ENCODE data around the gene ASH1L. TPM values are rescaled to one million over a fixed set of nuclear protein-coding genes. Genes with fewer than 3 reads are reported as not detected.

ASH1L gene
- total and polyA plus RNA-seq, 2 experiments from 2014 or later = 23.6 to 24.7 TPM

DNA sequence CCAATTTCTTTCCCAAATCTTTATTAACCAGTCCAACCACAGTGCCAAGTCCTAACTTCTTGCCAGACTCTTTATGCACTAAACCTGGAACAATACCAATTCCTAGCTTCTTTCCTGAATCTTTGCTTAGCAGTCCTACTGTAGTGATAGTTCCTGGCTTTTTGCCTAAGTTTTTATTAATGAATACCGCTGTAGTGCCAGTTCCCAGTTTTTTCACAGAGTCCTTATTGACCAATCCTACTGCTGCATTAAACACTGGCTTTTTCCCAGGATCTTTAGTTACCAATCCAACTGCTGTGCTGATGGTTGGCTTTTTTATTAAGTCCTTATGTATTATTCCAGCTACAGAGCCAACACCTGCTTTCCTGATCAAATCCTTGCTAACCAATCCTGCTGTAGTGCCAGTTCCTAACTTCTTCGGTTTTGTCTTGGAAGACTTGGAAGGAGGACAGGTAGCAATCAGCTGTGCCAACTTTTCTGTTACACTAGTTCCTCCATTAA lies 80.8 kb downstream of the ASH1L start (continued):
- TF ChIP-seq ZNF462 (CRISPR knock-in tag; IDR thresholded peaks at IDR 0.05) (no peak), ZNF114 (CRISPR knock-in tag; IDR thresholded peaks at IDR 0.05) (no peak), ETS1 (IDR thresholded peaks at IDR 0.05) (no peak), CREB1 (CRISPR knock-in tag; IDR thresholded peaks at IDR 0.05; ENCODE audit: low read depth) (no peak), JUNB (IDR thresholded peaks at IDR 0.05; ENCODE audit: unreplicated experiment) (no peak), STAT1 (IDR thresholded peaks at IDR 0.05; ENCODE audit: unreplicated experiment) (no peak), ZNF331 (CRISPR knock-in tag; IDR thresholded peaks at IDR 0.05; ENCODE audit: low read depth) (no peak), NANOG (IDR thresholded peaks at IDR 0.05; ENCODE audit: borderline replicate concordance) (no peak), EZH2phosphoT487 (IDR thresholded peaks at IDR 0.05; ENCODE audit: unreplicated experiment) (no peak), POLR2AphosphoS5 (IDR thresholded peaks at IDR 0.05; ENCODE audit: low read depth) (no peak)
- TF ChIP-seq, protein P1, sequence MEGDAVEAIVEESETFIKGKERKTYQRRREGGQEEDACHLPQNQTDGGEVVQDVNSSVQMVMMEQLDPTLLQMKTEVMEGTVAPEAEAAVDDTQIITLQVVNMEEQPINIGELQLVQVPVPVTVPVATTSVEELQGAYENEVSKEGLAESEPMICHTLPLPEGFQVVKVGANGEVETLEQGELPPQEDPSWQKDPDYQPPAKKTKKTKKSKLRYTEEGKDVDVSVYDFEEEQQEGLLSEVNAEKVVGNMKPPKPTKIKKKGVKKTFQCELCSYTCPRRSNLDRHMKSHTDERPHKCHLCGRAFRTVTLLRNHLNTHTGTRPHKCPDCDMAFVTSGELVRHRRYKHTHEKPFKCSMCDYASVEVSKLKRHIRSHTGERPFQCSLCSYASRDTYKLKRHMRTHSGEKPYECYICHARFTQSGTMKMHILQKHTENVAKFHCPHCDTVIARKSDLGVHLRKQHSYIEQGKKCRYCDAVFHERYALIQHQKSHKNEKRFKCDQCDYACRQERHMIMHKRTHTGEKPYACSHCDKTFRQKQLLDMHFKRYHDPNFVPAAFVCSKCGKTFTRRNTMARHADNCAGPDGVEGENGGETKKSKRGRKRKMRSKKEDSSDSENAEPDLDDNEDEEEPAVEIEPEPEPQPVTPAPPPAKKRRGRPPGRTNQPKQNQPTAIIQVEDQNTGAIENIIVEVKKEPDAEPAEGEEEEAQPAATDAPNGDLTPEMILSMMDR (conservative IDR thresholded peaks at IDR 0.05; ENCODE audit: low read depth in 2 of 2) = no peak

All from GM23338 (cell line).